ENCODE results near the gene KRT4. TPM values are rescaled to one million over a fixed set of nuclear protein-coding genes. Genes with fewer than 3 reads are reported as not detected.
"Not testable (repeated sequence)": the region's sequence is repeated elsewhere in the genome, so short reads cannot be mapped to it uniquely, and the experiment has no call there.

KRT4 gene
- total RNA-seq, 1 donor = not detected

GRCh38 chr12:52796839-52797528, 16.9 kb downstream of the KRT4 start:
- no peak for DNase-seq (ENCODE audit: low read depth)
- TF ChIP-seq CTCF (IDR thresholded peaks at IDR 0.05; ENCODE audit: insufficient read depth, low read depth, low read length) = no peak
- H3K4me3 ChIP-seq (ENCODE audit: low read depth, low read length) = no peak overlapping the region

- H3K4me3 ChIP-seq (ENCODE audit: low read depth, low read length) = no peak overlapping the region
- no peak for DNase-seq (ENCODE audit: low read depth)
- TF ChIP-seq CTCF (IDR thresholded peaks at IDR 0.05; ENCODE audit: insufficient read depth, low read depth, low read length) = no peak
These were observed 17.5 kb downstream of the KRT4 start for GRCh38 chr12:52796429-52796794.

- H3K4me3 ChIP-seq (ENCODE audit: low read depth, low read length) = no peak within 1 kb of the TSS
- DNase-seq (ENCODE audit: low read depth) = no peak
- no peak for TF ChIP-seq CTCF (IDR thresholded peaks at IDR 0.05; ENCODE audit: insufficient read depth, low read depth, low read length)
These were observed 18.1 kb downstream of the KRT4 start, which contains the start of gene KRT3 for GRCh38 chr12:52795694-52796428. KRT3 (minus strand) TSS chr12:52796117; CDS start chr12:52796042, 75 bp downstream.

- DNase-seq (ENCODE audit: low read depth); H3K4me3 ChIP-seq (ENCODE audit: low read depth, low read length): not testable (repeated sequence)
These were observed 18.6 kb downstream of the KRT4 start for GRCh38 chr12:52795332-52795674.

GRCh38 chr12:52794479-52795331, 19.2 kb downstream of the KRT4 start:
- DNase-seq (ENCODE audit: low read depth) = peak; percentile 30
- no peak for TF ChIP-seq CTCF (IDR thresholded peaks at IDR 0.05; ENCODE audit: insufficient read depth, low read depth, low read length)
- no peak overlapping the region for H3K4me3 ChIP-seq (ENCODE audit: low read depth, low read length)

GRCh38 chr12:52792185-52793029, 21.5 kb downstream of the KRT4 start:
- no peak for DNase-seq (ENCODE audit: low read depth)
- no peak for TF ChIP-seq CTCF (IDR thresholded peaks at IDR 0.05; ENCODE audit: insufficient read depth, low read depth, low read length)
- H3K4me3 ChIP-seq (ENCODE audit: low read depth, low read length) = no peak overlapping the region

Measured in fibroblast of villous mesenchyme (primary cell).